MM.1S (cell line): Measurements from ENCODE around the gene SSBP2.

Experiments
- EZH2 ChIP-seq: fragments of 300-600 bp; sonication (generic); optimal IDR thresholded peaks from 2 replicates; pipeline ENCODE3; 2017; ENCODE audit warnings: low read depth, mild to moderate bottlenecking, antibody characterized with exemption, low read length, mixed read lengths
- EZH2phosphoT487 ChIP-seq: fragments of 300-600 bp; sonication (generic); IDR thresholded peaks from 2 replicates; pipeline ENCODE4 v1.6.1; 2018; ENCODE audit warnings: antibody characterized with exemption, low read length
- TF ChIP-seq, protein P1 (sequence below): fragments of 300-600 bp; sonication (generic); IDR thresholded peaks from 2 replicates; pipeline ENCODE4 v1.5.1; 2016; ENCODE audit warnings: antibody characterized with exemption, low read length, mixed read lengths

DNA sequence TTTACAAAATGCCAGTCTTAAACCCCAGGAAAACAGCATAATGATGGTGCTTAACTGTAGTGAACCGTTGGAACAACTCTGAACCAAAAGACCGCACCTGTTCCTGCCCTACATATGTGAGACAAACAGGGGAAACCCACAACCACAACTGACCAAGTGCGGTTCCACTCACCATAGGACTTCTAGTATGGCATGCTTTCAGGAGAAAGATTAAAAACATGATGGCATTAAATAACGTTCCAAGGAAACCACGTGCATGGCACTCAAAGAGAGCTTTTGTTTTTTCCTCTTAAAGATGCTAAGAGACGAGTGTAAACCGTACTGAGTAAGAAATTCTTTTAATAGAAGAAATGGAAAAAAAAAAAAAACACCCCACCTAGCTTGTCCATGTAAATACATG lies 119.8 kb downstream of the SSBP2 start:
- TF ChIP-seq, protein P1, sequence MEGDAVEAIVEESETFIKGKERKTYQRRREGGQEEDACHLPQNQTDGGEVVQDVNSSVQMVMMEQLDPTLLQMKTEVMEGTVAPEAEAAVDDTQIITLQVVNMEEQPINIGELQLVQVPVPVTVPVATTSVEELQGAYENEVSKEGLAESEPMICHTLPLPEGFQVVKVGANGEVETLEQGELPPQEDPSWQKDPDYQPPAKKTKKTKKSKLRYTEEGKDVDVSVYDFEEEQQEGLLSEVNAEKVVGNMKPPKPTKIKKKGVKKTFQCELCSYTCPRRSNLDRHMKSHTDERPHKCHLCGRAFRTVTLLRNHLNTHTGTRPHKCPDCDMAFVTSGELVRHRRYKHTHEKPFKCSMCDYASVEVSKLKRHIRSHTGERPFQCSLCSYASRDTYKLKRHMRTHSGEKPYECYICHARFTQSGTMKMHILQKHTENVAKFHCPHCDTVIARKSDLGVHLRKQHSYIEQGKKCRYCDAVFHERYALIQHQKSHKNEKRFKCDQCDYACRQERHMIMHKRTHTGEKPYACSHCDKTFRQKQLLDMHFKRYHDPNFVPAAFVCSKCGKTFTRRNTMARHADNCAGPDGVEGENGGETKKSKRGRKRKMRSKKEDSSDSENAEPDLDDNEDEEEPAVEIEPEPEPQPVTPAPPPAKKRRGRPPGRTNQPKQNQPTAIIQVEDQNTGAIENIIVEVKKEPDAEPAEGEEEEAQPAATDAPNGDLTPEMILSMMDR: no peak
- TF ChIP-seq EZH2 (no peak), EZH2phosphoT487 (no peak)
